ENCODE data around the gene ZNF181. TPM values are rescaled to one million over a fixed set of nuclear protein-coding genes. Genes with fewer than 3 reads are reported as not detected.
A peak's percentile ranks its signal among the peaks of the same experiment; 100 is the strongest.

ZNF181 gene
- total and polyA plus RNA-seq, 9 donors, result 15.0 to 39.2 (median 23.3) TPM

DNA sequence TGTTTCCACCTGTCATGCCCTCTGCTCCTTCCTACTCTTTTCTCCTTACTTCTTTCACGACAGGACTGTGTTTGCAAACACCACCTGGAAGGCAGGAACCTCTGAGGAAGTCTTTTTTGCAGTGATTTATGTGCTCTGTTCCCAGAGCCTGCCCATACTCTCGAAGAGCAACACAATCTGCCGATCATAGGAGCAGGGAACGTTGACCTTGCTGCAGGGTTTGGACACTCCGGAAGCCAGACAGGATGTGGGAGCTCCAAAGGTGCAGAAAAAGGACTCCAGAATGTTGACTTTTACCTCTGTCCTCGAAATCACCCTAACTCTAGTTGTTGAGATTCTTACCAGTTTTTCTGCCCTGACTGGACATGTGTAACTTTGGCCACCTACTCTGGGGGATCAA is 8.6 kb upstream of the ZNF181 start:
- intact Hi-C loops (cut with DNase I), result no loop called here
- DNase-seq, result no peak
- WGBS, 3 donors, result 25 to 28% (median 27%) methylated on average over 6 of the region's 6 CpGs
- Histone ChIP-seq H3K4me3 (no peak overlapping the region), H3K27me3 (no peaks in the 10 kb centered on the region), H3K36me3 (no peaks in the 10 kb centered on the region), H3K27ac (no peak overlapping the region), H3K9me3 (no peaks in the 10 kb centered on the region), H3K4me1 (ENCODE audit: insufficient read depth) (no peaks in the 10 kb centered on the region)
- TF ChIP-seq, protein P1, sequence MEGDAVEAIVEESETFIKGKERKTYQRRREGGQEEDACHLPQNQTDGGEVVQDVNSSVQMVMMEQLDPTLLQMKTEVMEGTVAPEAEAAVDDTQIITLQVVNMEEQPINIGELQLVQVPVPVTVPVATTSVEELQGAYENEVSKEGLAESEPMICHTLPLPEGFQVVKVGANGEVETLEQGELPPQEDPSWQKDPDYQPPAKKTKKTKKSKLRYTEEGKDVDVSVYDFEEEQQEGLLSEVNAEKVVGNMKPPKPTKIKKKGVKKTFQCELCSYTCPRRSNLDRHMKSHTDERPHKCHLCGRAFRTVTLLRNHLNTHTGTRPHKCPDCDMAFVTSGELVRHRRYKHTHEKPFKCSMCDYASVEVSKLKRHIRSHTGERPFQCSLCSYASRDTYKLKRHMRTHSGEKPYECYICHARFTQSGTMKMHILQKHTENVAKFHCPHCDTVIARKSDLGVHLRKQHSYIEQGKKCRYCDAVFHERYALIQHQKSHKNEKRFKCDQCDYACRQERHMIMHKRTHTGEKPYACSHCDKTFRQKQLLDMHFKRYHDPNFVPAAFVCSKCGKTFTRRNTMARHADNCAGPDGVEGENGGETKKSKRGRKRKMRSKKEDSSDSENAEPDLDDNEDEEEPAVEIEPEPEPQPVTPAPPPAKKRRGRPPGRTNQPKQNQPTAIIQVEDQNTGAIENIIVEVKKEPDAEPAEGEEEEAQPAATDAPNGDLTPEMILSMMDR (IDR thresholded peaks at IDR 0.05), result no peak
- TF ChIP-seq EP300 (IDR thresholded peaks at IDR 0.05) (no peak), POLR2A (IDR thresholded peaks at IDR 0.05) (no peak)

DNA sequence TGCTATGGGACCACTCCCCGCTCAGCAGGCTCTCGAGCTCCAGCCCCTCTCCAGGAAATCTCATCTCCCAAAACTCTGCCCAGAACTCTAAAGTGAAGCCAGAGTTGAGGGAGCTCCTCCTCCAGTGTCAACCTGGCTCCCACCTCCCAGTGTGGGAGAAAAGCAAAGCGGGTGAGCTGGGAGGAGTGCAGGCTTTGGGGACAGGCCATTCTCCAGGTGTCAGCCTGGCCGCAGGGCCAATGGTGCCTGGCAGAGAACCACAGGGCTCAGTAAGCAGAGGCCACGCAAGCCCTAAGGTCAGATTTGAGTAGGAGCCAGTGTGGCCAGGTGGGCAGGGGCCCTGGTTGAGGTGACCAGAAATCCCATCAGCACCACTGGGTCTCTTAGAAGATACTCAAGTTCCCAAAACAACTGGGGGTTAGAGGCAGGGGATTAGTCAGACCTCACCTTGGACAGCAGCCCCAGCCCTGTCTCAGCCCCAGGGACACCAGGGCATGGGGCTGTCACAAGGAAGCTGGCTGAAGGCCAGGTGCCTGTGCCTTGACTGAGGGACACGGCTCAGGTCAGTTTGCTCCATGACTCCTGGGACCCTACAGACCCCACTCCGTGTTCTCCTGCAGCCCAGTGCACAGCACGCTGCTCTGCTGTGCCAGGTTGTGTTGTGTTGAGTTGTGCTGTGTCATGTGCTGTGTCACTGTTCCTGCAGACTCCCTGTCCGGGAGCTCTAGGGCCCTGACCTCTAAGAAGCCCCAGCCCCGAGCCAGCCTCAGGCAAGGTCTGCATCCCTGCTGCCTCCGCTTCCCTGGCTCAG is 2.8 kb upstream of the ZNF181 start:
- Histone ChIP-seq H3K27me3 (no peaks in the 10 kb centered on the region), H3K4me3 (no peak overlapping the region), H3K36me3 (no peaks in the 10 kb centered on the region), H3K4me1 (ENCODE audit: insufficient read depth) (peaks cover 19% of the 10 kb centered on the region), H3K27ac (no peak overlapping the region), H3K9me3 (peaks cover 0 to 3% of the 10 kb centered on the region in 2 donors)
- intact Hi-C loops (cut with DNase I), result no loop called here
- TF ChIP-seq EP300 (IDR thresholded peaks at IDR 0.05) (no peak), POLR2A (IDR thresholded peaks at IDR 0.05) (no peak)
- TF ChIP-seq, protein P1 (IDR thresholded peaks at IDR 0.05), result no peak
- peak in 3 of 5 donors; percentile 21 to 36 (median 31) for DNase-seq
- WGBS, 3 donors, result 79 to 86% (median 85%) methylated on average over 11 of the region's 11 CpGs

GRCh38 chr19:34731964-34732363 is 2.1 kb upstream of the ZNF181 start:
- 79 to 83% (median 80%) methylated on average over 7 of the region's 7 CpGs for WGBS, 3 donors
- H3K4me3 ChIP-seq, result no peak overlapping the region
- intact Hi-C loops (cut with DNase I), result no loop called here
- no peaks in the 10 kb centered on the region for H3K36me3 ChIP-seq
- H3K27me3 ChIP-seq, result no peaks in the 10 kb centered on the region
- DNase-seq, result peak in 1 of 5 donors; percentile 20
- H3K27ac ChIP-seq, result no peak overlapping the region
- H3K4me1 ChIP-seq (ENCODE audit: insufficient read depth), result peaks cover 19% of the 10 kb centered on the region
- TF ChIP-seq, protein P1 (IDR thresholded peaks at IDR 0.05), result no peak
- TF ChIP-seq EP300 (IDR thresholded peaks at IDR 0.05) (no peak), POLR2A (IDR thresholded peaks at IDR 0.05) (no peak)
- H3K9me3 ChIP-seq, result peaks cover 0 to 3% of the 10 kb centered on the region in 2 donors

DNA sequence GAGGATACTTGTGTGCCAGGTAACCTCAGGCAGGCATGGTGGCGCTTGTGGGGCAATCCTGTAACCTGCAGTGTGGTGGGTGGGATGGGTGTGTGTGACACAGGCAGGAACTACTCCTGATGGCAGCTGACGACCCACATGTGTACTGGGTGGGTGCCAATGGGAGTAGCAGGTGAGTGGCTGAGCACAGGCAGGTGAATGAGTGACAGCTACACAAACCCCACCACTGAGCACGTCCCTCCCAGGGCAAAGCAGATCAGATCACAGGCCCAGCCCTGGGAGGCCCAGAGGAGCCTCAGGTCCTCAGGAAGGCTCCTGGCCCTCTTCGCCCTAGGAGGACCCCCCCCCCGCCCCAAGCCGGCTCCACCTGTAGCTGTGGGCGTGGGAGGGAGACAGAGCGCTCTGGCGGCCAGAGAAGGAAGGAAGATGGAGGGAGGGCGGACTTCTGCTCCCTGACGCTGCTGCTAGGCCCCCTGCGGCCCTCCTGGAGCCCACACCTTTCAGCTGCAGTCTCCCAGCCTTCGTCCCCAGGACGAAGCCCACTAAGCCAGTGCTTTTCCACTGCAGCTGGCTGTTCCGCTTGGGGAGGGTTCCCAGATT is 1.3 kb upstream of the ZNF181 start:
- peak in 4 of 5 donors; percentile 26 to 40 (median 38) for DNase-seq
- H3K36me3 ChIP-seq, result no peaks in the 10 kb centered on the region
- WGBS, 3 donors, result 30 to 51% (median 39%) methylated on average over 15 of the region's 15 CpGs
- TF ChIP-seq, protein P1 (IDR thresholded peaks at IDR 0.05), result no peak
- no peak for TF ChIP-seq EP300 (IDR thresholded peaks at IDR 0.05)
- TF ChIP-seq POLR2A (IDR thresholded peaks at IDR 0.05), result no peak
- peaks cover 0 to 3% of the 10 kb centered on the region in 2 donors for H3K9me3 ChIP-seq
- peaks cover 19% of the 10 kb centered on the region for H3K4me1 ChIP-seq (ENCODE audit: insufficient read depth)
- intact Hi-C loops (cut with DNase I), result no loop called here
- peak overlapping the region; percentile 70 for H3K4me3 ChIP-seq
- peak overlapping the region in 1 of 2 donors; percentile 89 for H3K27ac ChIP-seq
- no peaks in the 10 kb centered on the region for H3K27me3 ChIP-seq

Data from ovary (tissue), 9 donors.